PC-3 (cell line): ENCODE measurements around the gene RBM15. TPM values are rescaled to one million over a fixed set of nuclear protein-coding genes. Genes with fewer than 3 reads are reported as not detected.

ENCODE experiments used
- ATAC-seq: fragments of 200-7000 bp; cut with Tn5 transposase; 2 replicates; pipeline ENCODE4 v1.9.1; 2020; ENCODE audit warnings: mild to moderate bottlenecking, moderate library complexity
- BruUV-seq: library from RNA; stranded (reverse); fragments of 400-500 nt; replicated peaks from 2 replicates; lab custom pipeline; 2021; lab: Mats Ljungman, UMichigan
- CTCF ChIA-PET: fragments of 300-600 bp; sonication (Branson Sonifier 250); formaldehyde crosslinking; loops from one replicate; lab custom pipeline; 2022; ENCODE audit warnings: antibody characterized with exemption; lab: Charles Lee
- POLR2A ChIA-PET: fragments of 300-600 bp; sonication (Branson Sonifier 250); formaldehyde crosslinking; loops from one replicate; lab custom pipeline; 2022; ENCODE audit warnings: antibody characterized with exemption; ENCODE audit not compliant: unreplicated experiment; lab: Charles Lee
- DNase-seq: peaks from one replicate; pipeline ENCODE4 v3.0.0-alpha.2; 2015
- H2AFZ ChIP-seq: fragments of 300-600 bp; sonication (generic); 2 replicates; pipeline ENCODE4 v1.6.0; 2016; ENCODE audit warnings: antibody characterized with exemption, low read length
- H3F3A ChIP-seq: fragments of 300-600 bp; sonication (generic); one replicate; pipeline ENCODE4 v1.6.0; 2017; ENCODE audit warnings: antibody characterized with exemption, low read length, control low read depth, mild to moderate bottlenecking; ENCODE audit not compliant: unreplicated experiment
- H3K27ac ChIP-seq: fragments of 300-600 bp; sonication (generic); 2 replicates; pipeline ENCODE4 v1.5.1; 2016; ENCODE audit warnings: mild to moderate bottlenecking, low read length
- H3K27me3 ChIP-seq: fragments of 300-600 bp; sonication (generic); 2 replicates; pipeline ENCODE4 v1.6.1; 2016; ENCODE audit warnings: low read length, mixed read lengths
- H3K36me3 ChIP-seq: fragments of 300-600 bp; sonication (generic); 2 replicates; pipeline ENCODE4 v1.6.1; 2016; ENCODE audit warnings: low read depth, mixed run types, low read length, mixed read lengths
- H3K4me1 ChIP-seq: fragments of 300-600 bp; sonication (generic); 2 replicates; pipeline ENCODE4 v1.5.1; 2016; ENCODE audit warnings: low read length; ENCODE audit not compliant: insufficient read depth
- H3K4me2 ChIP-seq: fragments of 300-600 bp; sonication (generic); 2 replicates; pipeline ENCODE4 v1.6.0; 2016; ENCODE audit warnings: low read length
- H3K4me3 ChIP-seq: fragments of 300-600 bp; sonication (generic); 2 replicates; pipeline ENCODE4 v1.5.1; 2016; ENCODE audit warnings: mild to moderate bottlenecking, low read length, mixed read lengths
- H3K79me2 ChIP-seq: fragments of 300-600 bp; sonication (generic); 2 replicates; pipeline ENCODE4 v1.6.1; 2017; ENCODE audit warnings: low read length, mixed read lengths
- H3K9ac ChIP-seq: fragments of 300-600 bp; sonication (generic); 2 replicates; pipeline ENCODE4 v1.6.0; 2016; ENCODE audit warnings: mild to moderate bottlenecking, low read length
- H3K9me2 ChIP-seq: fragments of 300-600 bp; sonication (generic); replicated peaks from 2 replicates; pipeline ENCODE4 v1.6.1; 2016; ENCODE audit warnings: mixed run types, low read length, mixed read lengths
- H3K9me3 ChIP-seq: fragments of 300-600 bp; sonication (generic); 2 replicates; pipeline ENCODE4 v1.6.1; 2016; ENCODE audit warnings: low read length, mixed read lengths
- H4K20me1 ChIP-seq: fragments of 300-600 bp; sonication (generic); 2 replicates; pipeline ENCODE4 v1.6.1; 2016; ENCODE audit warnings: low read length, mixed read lengths
- CTCF ChIP-seq: fragments of 300-600 bp; sonication (generic); conservative IDR thresholded peaks from 2 replicates; pipeline ENCODE4 v1.5.1; 2017; ENCODE audit warnings: antibody characterized with exemption, low read depth, mild to moderate bottlenecking, low read length
- EZH2 ChIP-seq: fragments of 300-600 bp; sonication (generic); IDR thresholded peaks from one replicate; pipeline ENCODE4 v1.6.1; 2017; ENCODE audit warnings: antibody characterized with exemption, mild to moderate bottlenecking, low read length; ENCODE audit not compliant: unreplicated experiment
- EZH2phosphoT487 ChIP-seq: fragments of 300-600 bp; sonication (generic); IDR thresholded peaks from 2 replicates; pipeline ENCODE4 v1.6.1; 2018; ENCODE audit warnings: mild to moderate bottlenecking, antibody characterized with exemption, low read length, borderline replicate concordance
- intact Hi-C: fragments of 100-400 bp; cut with micrococcal nuclease; formaldehyde crosslinking; loops from 2 replicates; pipeline ENCODE4 v1.9.0; 2023
- total RNA-seq: library from RNA; depleted of rRNA; stranded (reverse); fragments of >200 nt; gene quantifications from 2 replicates; pipeline ENCODE4 v1.2.3, GENCODE V29; 2014

RBM15 gene
- total RNA-seq, 1 experiment from 2014 or later, result 41.3 TPM

- Histone ChIP-seq H4K20me1 (no peaks in the 10 kb centered on the region), H3K4me3 (no peak overlapping the region), H3K9me3 (no peaks in the 10 kb centered on the region), H3K27me3 (no peaks in the 10 kb centered on the region), H3F3A (peaks cover 10% of the 10 kb centered on the region), H3K4me1 (peaks cover 26% of the 10 kb centered on the region), H3K9ac (no peak overlapping the region), H3K79me2 (no peaks in the 10 kb centered on the region), H2AFZ (no peak overlapping the region), H3K27ac (no peak overlapping the region), H3K36me3 (no peaks in the 10 kb centered on the region), H3K9me2 (no peaks in the 10 kb centered on the region), H3K4me2 (no peak overlapping the region)
- ChIA-PET POLR2A (no interaction called here), CTCF (no interaction called here)
- BruUV-seq, result no TSS peak
- ATAC-seq, result no peak
- DNase-seq, result no peak
- intact Hi-C loops, result loop anchor here (5.0 kb wide), 2 partner anchors 33 to 53 kb away; partner anchors contain the start of gene RBM15
- TF ChIP-seq EZH2phosphoT487 (no peak), EZH2 (no peak), CTCF (no peak)
Observed at GRCh38 chr1:110390096-110390495, 50.9 kb downstream of the RBM15 start.

GRCh38 chr1:110390692-110391245, 51.6 kb downstream of the RBM15 start, which contains the start of gene SLC16A4:
Gene SLC16A4, minus strand, starts transcription at chr1:110391026. Its CDS starts 1,703 bp downstream, at chr1:110389323.
- H3K9me3 ChIP-seq, result no peaks in the 10 kb centered on the region
- H3K4me2 ChIP-seq, result no peak within 1 kb of the TSS
- H2AFZ ChIP-seq, result no peak within 1 kb of the TSS
- intact Hi-C loops, result loop anchor here (5.0 kb wide), 2 partner anchors 33 to 53 kb away; partner anchors contain the start of gene RBM15
- no peaks in the 10 kb centered on the region for H3K79me2 ChIP-seq
- H3F3A ChIP-seq, result peaks cover 10% of the 10 kb centered on the region
- no peak within 1 kb of the TSS for H3K4me3 ChIP-seq
- no peak for TF ChIP-seq EZH2
- TF ChIP-seq EZH2phosphoT487, result no peak
- no peak for TF ChIP-seq CTCF
- no peak for DNase-seq
- H3K27ac ChIP-seq, result no peak within 1 kb of the TSS
- H3K36me3 ChIP-seq, result no peaks in the 10 kb centered on the region
- H3K9me2 ChIP-seq, result no peaks in the 10 kb centered on the region
- H4K20me1 ChIP-seq, result no peaks in the 10 kb centered on the region
- ChIA-PET POLR2A (no interaction called here), CTCF (no interaction called here)
- no peak for ATAC-seq
- no TSS peak for BruUV-seq
- no peak within 1 kb of the TSS for H3K9ac ChIP-seq
- H3K4me1 ChIP-seq, result peaks cover 26% of the 10 kb centered on the region
- no peaks in the 10 kb centered on the region for H3K27me3 ChIP-seq

GRCh38 chr1:110393286-110393685, 54.1 kb downstream of the RBM15 start:
- ChIA-PET CTCF (no interaction called here), POLR2A (no interaction called here)
- ATAC-seq (no peak), DNase-seq (no peak)
- Histone ChIP-seq H3K4me1 (peaks cover 26% of the 10 kb centered on the region), H3K9me3 (no peaks in the 10 kb centered on the region), H3K4me3 (peak overlapping the region; percentile 21; the same call in 1 of the 2 replicates), H3K36me3 (no peaks in the 10 kb centered on the region), H3K4me2 (peak overlapping the region; percentile 60), H3K79me2 (no peaks in the 10 kb centered on the region), H3K9me2 (no peaks in the 10 kb centered on the region), H3F3A (peaks cover 10% of the 10 kb centered on the region), H4K20me1 (no peaks in the 10 kb centered on the region), H3K9ac (no peak overlapping the region), H3K27ac (peak overlapping the region; percentile 69), H2AFZ (no peak overlapping the region), H3K27me3 (no peaks in the 10 kb centered on the region)
- no peak for TF ChIP-seq CTCF
- no peak for TF ChIP-seq EZH2
- TF ChIP-seq EZH2phosphoT487, result no peak
- BruUV-seq, result no TSS peak
- intact Hi-C loops, result loop anchor here (5.0 kb wide), 2 partner anchors 36 to 56 kb away; partner anchors contain the start of gene RBM15
